Psoas muscle (tissue), 8 donors: Measurements from ENCODE around the gene VMP1. TPM values are rescaled to one million over a fixed set of nuclear protein-coding genes. Genes with fewer than 3 reads are reported as not detected.

ENCODE experiments used
- ATAC-seq, 4 donors: fragments of 200-7000 bp; cut with Tn5 transposase; one replicate each; pipeline ENCODE4 v1.9.1; 2020; ENCODE audit warnings: moderate library complexity in 3 of 4, mild to moderate bottlenecking in 2 of 4
- DNase-seq, 2 donors: peaks; one replicate each; pipeline ENCODE4 v3.0.0-alpha.2; 2020
- H3K27ac ChIP-seq: fragments of 200-600 bp; one replicate; pipeline ENCODE4 v1.8.0; 2022
- H3K27me3 ChIP-seq, 3 donors: fragments of 200-600 bp in 1 of 3; one replicate each; pipeline versions ENCODE4 v1.6.1 to v1.8.0; 2013 to 2022; ENCODE audit warnings: low read length in 2 of 3, mild to moderate bottlenecking in 2 of 3, moderate library complexity in 1 of 3; ENCODE audit not compliant: insufficient read depth in 3 of 3
- H3K36me3 ChIP-seq, 2 donors: fragments of 200-600 bp in 1 of 2; one replicate each; pipeline versions ENCODE4 v1.6.1 to v1.8.0; 2013 to 2022; ENCODE audit warnings: low read depth in 1 of 2, mild to moderate bottlenecking in 1 of 2, moderate library complexity in 1 of 2; ENCODE audit not compliant: insufficient read depth in 1 of 2
- H3K4me1 ChIP-seq: fragments of 200-600 bp; one replicate; pipeline ENCODE4 v1.8.0; 2022
- H3K4me3 ChIP-seq: fragments of 200-600 bp; one replicate; pipeline ENCODE4 v1.8.0; 2022; ENCODE audit warnings: mild to moderate bottlenecking
- H3K9me3 ChIP-seq: fragments of 200-600 bp; one replicate; pipeline ENCODE4 v1.8.0; 2022
- WGBS, 3 donors: extraction: QIAGEN DNeasy Blood & Tissue Kit; methylation state at CpG; one replicate each; pipeline versions ENCODE4 v1.1.6 to v1.1.7; 2013; 5-methylcytosine and 5-hydroxymethylcytosine counted together
- intact Hi-C, 2 donors: fragments of 100-400 bp; cut with DNase I; formaldehyde crosslinking; loops; one replicate each; pipeline versions ENCODE4 v1.11.0 to v1.14.2; 2022
- polyA plus RNA-seq, 3 donors: library from polyadenylated mRNA; stranded (reverse); fragments of 200-250 nt; gene quantifications; one replicate each; pipeline ENCODE4 v1.2.3, GENCODE V29; 2013
- total RNA-seq, 4 donors: library from RNA; stranded (reverse); fragmentation: NEBNext Ultra II Directional in 2 of 4; extraction: Animal tissue kit (Norgen Biotek cat#: 25700) in 2 of 4; gene quantifications; one replicate each; pipeline versions ENCODE4 v1.2.1 to v1.2.4, GENCODE V29; 2021 to 2023
- TF ChIP-seq, protein P1 (sequence below): fragments of 200-600 bp; IDR thresholded peaks from one replicate; pipeline ENCODE4 v1.8.0; 2022; ENCODE audit warnings: antibody characterized with exemption
- donor health status: healthy with polysubstance abuse.
- donor health status: DM: no; HTN: no; CAD: no; lungs with moderate emphysema.
- donor health status: Bipolar disorder and iron deficiency.
- donor health status: healthy.
- donor health status: DM: yes; HTN: yes; CAD: no.
- donor health status: DM: no; HTN: no; CAD: no.
- donor health status: DM: no; HTN: no; CAD: no.
- donor health status: DM: yes; HTN: yes; CAD: no.

Gene VMP1
- total and polyA plus RNA-seq, 7 donors, result 31.3 to 115 (median 60.5) TPM

- Histone ChIP-seq H3K36me3 (peaks cover 0 to 65% of the 10 kb centered on the region in 2 donors), H3K27ac (no peak overlapping the region), H3K4me3 (no peak overlapping the region), H3K4me1 (peaks cover 13% of the 10 kb centered on the region), H3K9me3 (no peaks in the 10 kb centered on the region), H3K27me3 (no peaks in the 10 kb centered on the region)
- no peak for ATAC-seq
- TF ChIP-seq, protein P1, sequence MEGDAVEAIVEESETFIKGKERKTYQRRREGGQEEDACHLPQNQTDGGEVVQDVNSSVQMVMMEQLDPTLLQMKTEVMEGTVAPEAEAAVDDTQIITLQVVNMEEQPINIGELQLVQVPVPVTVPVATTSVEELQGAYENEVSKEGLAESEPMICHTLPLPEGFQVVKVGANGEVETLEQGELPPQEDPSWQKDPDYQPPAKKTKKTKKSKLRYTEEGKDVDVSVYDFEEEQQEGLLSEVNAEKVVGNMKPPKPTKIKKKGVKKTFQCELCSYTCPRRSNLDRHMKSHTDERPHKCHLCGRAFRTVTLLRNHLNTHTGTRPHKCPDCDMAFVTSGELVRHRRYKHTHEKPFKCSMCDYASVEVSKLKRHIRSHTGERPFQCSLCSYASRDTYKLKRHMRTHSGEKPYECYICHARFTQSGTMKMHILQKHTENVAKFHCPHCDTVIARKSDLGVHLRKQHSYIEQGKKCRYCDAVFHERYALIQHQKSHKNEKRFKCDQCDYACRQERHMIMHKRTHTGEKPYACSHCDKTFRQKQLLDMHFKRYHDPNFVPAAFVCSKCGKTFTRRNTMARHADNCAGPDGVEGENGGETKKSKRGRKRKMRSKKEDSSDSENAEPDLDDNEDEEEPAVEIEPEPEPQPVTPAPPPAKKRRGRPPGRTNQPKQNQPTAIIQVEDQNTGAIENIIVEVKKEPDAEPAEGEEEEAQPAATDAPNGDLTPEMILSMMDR, result no peak
- 94 to 100% (median 94%) methylated on average over 8 of the region's 8 CpGs for WGBS, 3 donors
- no peak for DNase-seq
- intact Hi-C loops, result no loop called here
Measured at GRCh38 chr17:59888145-59888750, 180.8 kb downstream of the VMP1 start.

- intact Hi-C loops, result no loop called here
- Histone ChIP-seq H3K36me3 (peaks cover 0 to 40% of the 10 kb centered on the region in 2 donors), H3K4me3 (no peak overlapping the region), H3K27ac (no peak overlapping the region), H3K9me3 (no peaks in the 10 kb centered on the region), H3K4me1 (peaks cover 21% of the 10 kb centered on the region), H3K27me3 (no peaks in the 10 kb centered on the region)
- ATAC-seq (no peak), DNase-seq (no peak)
- WGBS, 3 donors, result 96 to 99% (median 97%) methylated on average over 2 of the region's 2 CpGs
- TF ChIP-seq, protein P1, result no peak
Measured at GRCh38 chr17:59890720-59891119, 183.3 kb downstream of the VMP1 start.

Other genes with a start within 250 kb of the VMP1 start
- 10 to 100 TPM; 17.2 to 21.8 (median 20.1) TPM for gene DHX40, start 142.0 kb upstream of the VMP1 start, total RNA-seq
- 10 to 100 TPM in 2 of 3 donors, 1 to 10 TPM in 1; 8.5 to 17.2 (median 10.4) TPM for gene DHX40, start 142.0 kb upstream of the VMP1 start, polyA plus RNA-seq
- gene CLTC, start 87.8 kb upstream of the VMP1 start, total RNA-seq, result 100 to 1,000 TPM in 3 of 4 donors, 10 to 100 TPM in 1; 92.4 to 156 (median 128) TPM
- 100 to 1,000 TPM in 2 of 3 donors, 10 to 100 TPM in 1; 61.4 to 124 (median 111) TPM for gene CLTC, start 87.8 kb upstream of the VMP1 start, polyA plus RNA-seq
- 10 to 100 TPM; 11.4 to 28.8 (median 16.1) TPM for gene PTRH2, start 224 bp upstream of the VMP1 start, total RNA-seq
- gene PTRH2, start 224 bp upstream of the VMP1 start, polyA plus RNA-seq, result 10 to 100 TPM; 31.2 to 43.1 (median 34.7) TPM
- gene TUBD1, start 185.3 kb downstream of the VMP1 start, total RNA-seq, result 1 to 10 TPM; 4.9 to 8.8 (median 6.9) TPM
- gene TUBD1, start 185.3 kb downstream of the VMP1 start, polyA plus RNA-seq, result 1 to 10 TPM; 4.7 to 8.0 (median 5.1) TPM
- gene RPS6KB1, start 185.5 kb downstream of the VMP1 start, total RNA-seq, result 10 to 100 TPM; 26.6 to 56.0 (median 45.2) TPM
- 10 to 100 TPM; 10.6 to 35.8 (median 12.0) TPM for gene RPS6KB1, start 185.5 kb downstream of the VMP1 start, polyA plus RNA-seq